Peyer's patch (tissue), 4 donors: ENCODE measurements around the gene CD9. TPM values are rescaled to one million over a fixed set of nuclear protein-coding genes. Genes with fewer than 3 reads are reported as not detected.

Source experiments
- DNase-seq, 3 donors: peaks; one replicate each; pipeline ENCODE4 v3.0.0-alpha.2; 2017 to 2019
- H3K27ac ChIP-seq, 4 donors: fragments of 200-600 bp; sonication (generic); one replicate each; pipeline ENCODE4 v1.5.1; 2016 to 2019
- H3K27me3 ChIP-seq, 2 donors: fragments of 200-600 bp; sonication (generic); one replicate each; pipeline ENCODE4 v1.5.1; 2019
- H3K36me3 ChIP-seq, 3 donors: fragments of 200-600 bp; sonication (generic); one replicate each; pipeline ENCODE4 v1.5.1; 2016 to 2019
- H3K4me1 ChIP-seq, 4 donors: fragments of 200-600 bp; sonication (generic); one replicate each; pipeline ENCODE4 v1.5.1; 2016 to 2019
- H3K4me3 ChIP-seq, 4 donors: fragments of 200-600 bp; sonication (generic); 1 replicate in 3 of 4; 2 replicates in 1 of 4; pipeline ENCODE4 v1.5.1; 2016 to 2019; ENCODE audit warnings: mild to moderate bottlenecking in 1 of 4
- H3K9me3 ChIP-seq, 4 donors: fragments of 200-600 bp; sonication (generic); one replicate each; pipeline ENCODE4 v1.5.1; 2016 to 2019; ENCODE audit warnings: mild to moderate bottlenecking in 1 of 4
- POLR2A ChIP-seq, 2 donors: fragments of 450-650 bp; IDR thresholded peaks; one replicate each; pipeline ENCODE4 v1.5.1; 2017; ENCODE audit warnings: antibody characterized with exemption in 2 of 2, mild to moderate bottlenecking in 2 of 2, moderate library complexity in 2 of 2
- total RNA-seq, 4 donors: library from RNA; depleted of rRNA; stranded (reverse); fragments of >200 nt; gene quantifications; one replicate each; pipeline ENCODE4 v1.1.0, GENCODE V29; 2016
- TF ChIP-seq, protein P1 (sequence below), 6 experiments: fragments of 450-650 bp in 4 of 6; fragments of 200-600 bp in 2 of 6; sonication (generic) in 1 of 6; IDR thresholded peaks; one replicate each; pipeline ENCODE4 v1.5.1; 2017 to 2019; ENCODE audit warnings: antibody characterized with exemption in 6 of 6, mild to moderate bottlenecking in 3 of 6, moderate library complexity in 1 of 6

The CD9 gene
- total RNA-seq, 4 donors from 2014 or later, result 31.4 to 176 (median 141) TPM

DNA sequence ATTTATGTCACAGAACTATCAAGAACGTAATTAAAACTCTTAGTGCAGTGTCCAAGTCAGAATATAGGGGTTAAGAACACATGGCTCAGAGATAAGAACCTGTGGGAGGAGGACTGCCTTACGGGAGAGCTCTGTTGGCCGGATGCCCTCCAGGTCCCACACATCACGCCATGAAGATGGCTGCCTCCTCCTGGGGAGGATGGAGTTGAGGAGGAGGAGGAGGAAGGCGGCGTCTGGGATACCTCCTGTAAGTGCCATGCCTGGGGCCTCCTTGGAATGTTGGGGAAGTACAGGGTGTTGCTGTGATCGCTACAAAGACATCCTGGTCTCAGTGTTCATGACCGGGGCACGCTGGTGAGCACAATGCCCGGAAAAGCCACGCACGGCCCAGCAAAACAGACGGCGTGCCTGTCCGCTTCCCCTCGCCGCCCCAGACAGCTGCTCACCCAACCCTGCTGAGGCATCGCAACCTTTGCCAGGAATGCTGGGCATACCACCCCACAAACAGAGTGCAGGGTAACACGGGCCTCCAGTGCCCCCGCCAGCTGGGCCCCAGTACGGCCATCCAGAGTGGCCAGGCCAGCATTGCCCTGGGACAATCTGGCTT is 28.7 kb upstream of the CD9 start:
- Histone ChIP-seq H3K4me3 (no peak overlapping the region), H3K4me1 (peaks cover 0 to 16% (median 5%) of the 10 kb centered on the region in 4 donors), H3K9me3 (no peaks in the 10 kb centered on the region), H3K27ac (peak overlapping the region in 1 of 4 donors; percentile 31), H3K27me3 (no peaks in the 10 kb centered on the region), H3K36me3 (no peaks in the 10 kb centered on the region)
- DNase-seq, result peak in 1 of 3 donors; percentile 45
- TF ChIP-seq, protein P1, sequence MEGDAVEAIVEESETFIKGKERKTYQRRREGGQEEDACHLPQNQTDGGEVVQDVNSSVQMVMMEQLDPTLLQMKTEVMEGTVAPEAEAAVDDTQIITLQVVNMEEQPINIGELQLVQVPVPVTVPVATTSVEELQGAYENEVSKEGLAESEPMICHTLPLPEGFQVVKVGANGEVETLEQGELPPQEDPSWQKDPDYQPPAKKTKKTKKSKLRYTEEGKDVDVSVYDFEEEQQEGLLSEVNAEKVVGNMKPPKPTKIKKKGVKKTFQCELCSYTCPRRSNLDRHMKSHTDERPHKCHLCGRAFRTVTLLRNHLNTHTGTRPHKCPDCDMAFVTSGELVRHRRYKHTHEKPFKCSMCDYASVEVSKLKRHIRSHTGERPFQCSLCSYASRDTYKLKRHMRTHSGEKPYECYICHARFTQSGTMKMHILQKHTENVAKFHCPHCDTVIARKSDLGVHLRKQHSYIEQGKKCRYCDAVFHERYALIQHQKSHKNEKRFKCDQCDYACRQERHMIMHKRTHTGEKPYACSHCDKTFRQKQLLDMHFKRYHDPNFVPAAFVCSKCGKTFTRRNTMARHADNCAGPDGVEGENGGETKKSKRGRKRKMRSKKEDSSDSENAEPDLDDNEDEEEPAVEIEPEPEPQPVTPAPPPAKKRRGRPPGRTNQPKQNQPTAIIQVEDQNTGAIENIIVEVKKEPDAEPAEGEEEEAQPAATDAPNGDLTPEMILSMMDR (IDR thresholded peaks at IDR 0.05), result no peak
- no peak for TF ChIP-seq POLR2A (IDR thresholded peaks at IDR 0.05)

GRCh38 chr12:6172086-6172485 is 28.1 kb upstream of the CD9 start:
- Histone ChIP-seq H3K27me3 (no peaks in the 10 kb centered on the region), H3K4me1 (peaks cover 0 to 13% (median 3%) of the 10 kb centered on the region in 4 donors), H3K4me3 (no peak overlapping the region), H3K27ac (peak overlapping the region in 2 of 4 donors; percentile 31 to 34), H3K9me3 (no peaks in the 10 kb centered on the region), H3K36me3 (no peaks in the 10 kb centered on the region)
- DNase-seq, result peak in 1 of 3 donors; percentile 26
- TF ChIP-seq POLR2A (IDR thresholded peaks at IDR 0.05), result no peak
- TF ChIP-seq, protein P1 (IDR thresholded peaks at IDR 0.05), result no peak

GRCh38 chr12:6172862-6173261 is 27.3 kb upstream of the CD9 start:
- peaks cover 0 to 7% (median 0%) of the 10 kb centered on the region in 4 donors for H3K4me1 ChIP-seq
- H3K27me3 ChIP-seq, result no peaks in the 10 kb centered on the region
- no peak overlapping the region for H3K4me3 ChIP-seq
- DNase-seq, result no peak
- no peak for TF ChIP-seq POLR2A (IDR thresholded peaks at IDR 0.05)
- TF ChIP-seq, protein P1 (IDR thresholded peaks at IDR 0.05), result no peak
- no peaks in the 10 kb centered on the region for H3K36me3 ChIP-seq
- no peaks in the 10 kb centered on the region for H3K9me3 ChIP-seq
- peak overlapping the region in 2 of 4 donors; percentile 31 to 34 for H3K27ac ChIP-seq

GRCh38 chr12:6177642-6178358 is 22.4 kb upstream of the CD9 start:
- Histone ChIP-seq H3K36me3 (no peaks in the 10 kb centered on the region), H3K27me3 (no peaks in the 10 kb centered on the region), H3K4me1 (peaks cover 0 to 26% (median 17%) of the 10 kb centered on the region in 4 donors), H3K27ac (no peak overlapping the region), H3K9me3 (no peaks in the 10 kb centered on the region), H3K4me3 (no peak overlapping the region)
- no peak for TF ChIP-seq POLR2A (IDR thresholded peaks at IDR 0.05)
- TF ChIP-seq, protein P1 (IDR thresholded peaks at IDR 0.05), result no peak
- DNase-seq, result peak in 1 of 3 donors; percentile 23

DNA sequence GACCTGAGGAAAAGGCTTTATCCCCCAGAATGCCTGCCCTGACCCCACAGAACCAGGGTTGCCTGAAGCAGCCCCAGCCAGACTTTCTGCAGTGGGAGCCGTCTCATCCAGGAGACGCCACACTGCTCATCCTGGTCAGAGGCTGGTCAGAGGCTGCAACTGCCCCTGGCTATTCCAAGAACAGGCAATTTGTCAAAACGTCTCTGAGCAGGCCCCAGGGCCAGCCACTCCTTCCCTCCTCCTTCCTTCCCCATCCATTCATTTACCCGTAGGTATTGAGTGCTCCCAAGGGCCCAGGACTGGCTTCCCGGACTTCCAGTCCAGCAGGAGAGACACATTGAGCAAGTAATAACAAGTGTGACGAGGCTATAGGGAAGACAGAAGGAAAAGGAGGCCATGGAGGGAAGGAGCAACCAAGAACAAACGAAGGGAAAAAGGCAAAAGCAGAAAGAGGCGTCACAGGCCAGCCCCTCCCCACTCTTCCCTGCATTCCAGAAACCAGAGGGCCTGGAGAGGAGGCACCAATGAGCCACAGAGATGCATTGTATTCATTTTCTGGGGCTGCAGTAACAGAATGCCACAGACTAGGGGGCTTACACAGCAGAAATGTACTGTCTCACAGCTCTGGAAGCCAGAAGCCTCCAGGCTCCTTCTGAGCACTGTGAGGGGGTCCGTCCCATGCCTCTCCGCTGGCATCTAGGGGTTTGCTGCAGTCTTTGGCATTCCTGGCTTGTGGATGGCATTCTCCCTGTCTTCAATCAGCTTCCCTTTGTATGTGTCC is 21.0 kb upstream of the CD9 start:
- H3K4me3 ChIP-seq, result no peak overlapping the region
- no peak for TF ChIP-seq POLR2A (IDR thresholded peaks at IDR 0.05)
- TF ChIP-seq, protein P1 (IDR thresholded peaks at IDR 0.05), result no peak
- no peaks in the 10 kb centered on the region for H3K27me3 ChIP-seq
- no peak for DNase-seq
- no peaks in the 10 kb centered on the region for H3K36me3 ChIP-seq
- peaks cover 0 to 36% (median 20%) of the 10 kb centered on the region in 4 donors for H3K4me1 ChIP-seq
- H3K9me3 ChIP-seq, result no peaks in the 10 kb centered on the region
- H3K27ac ChIP-seq, result peak overlapping the region in 2 of 4 donors; percentile 23 to 52
